ENCODE measurements around the gene NCBP1. TPM values are rescaled to one million over a fixed set of nuclear protein-coding genes. Genes with fewer than 3 reads are reported as not detected.
"Not testable (repeated sequence)": the region's sequence is repeated elsewhere in the genome, so short reads cannot be mapped to it uniquely, and the experiment has no call there.

NCBP1 gene
- polyA plus RNA-seq (2013, experiment 1 of 2): 20.3 TPM
- 21.2 TPM for polyA plus RNA-seq (2013, experiment 2 of 2)

GRCh38 chr9:97632985-97633858, at the start of gene NCBP1, which contains the start of gene TSTD2:
NCBP1 (plus strand) TSS chr9:97633821; CDS start chr9:97633882, 61 bp downstream.
TSTD2 (minus strand) TSS chr9:97633368; CDS start chr9:97627562, 5,806 bp downstream.
- H3K36me3 ChIP-seq (replicated peaks in 1 of 2; ENCODE audit: control insufficient read depth in 2 of 2, insufficient read depth in 2 of 2, low read length in 2 of 2): peaks cover 0 to 23% of the 10 kb centered on the region in 2 donors
- peak within 1 kb of the TSS; percentile 62 for H2BK15ac ChIP-seq (ENCODE audit: low read length)
- peak within 1 kb of the TSS; percentile 86 for H3K4me2 ChIP-seq (ENCODE audit: insufficient read depth, low read length, poor library complexity, severe bottlenecking)
- H2BK120ac ChIP-seq (ENCODE audit: low read depth, low read length): no peak within 1 kb of the TSS
- H3K14ac ChIP-seq (ENCODE audit: low read length): peak within 1 kb of the TSS; percentile 78
- H3K4me1 ChIP-seq (ENCODE audit: control insufficient read depth in 2 of 2, insufficient read depth in 1 of 2, low read depth in 1 of 2, low read length in 2 of 2): peaks cover 8 to 11% of the 10 kb centered on the region in 2 donors
- peak within 1 kb of the TSS; percentile 98 for H3K9ac ChIP-seq (ENCODE audit: low read depth, low read length, poor library complexity)
- H2BK12ac ChIP-seq (ENCODE audit: low read length): peak within 1 kb of the TSS; percentile 53
- peak within 1 kb of the TSS; percentile 93 for H4K8ac ChIP-seq (ENCODE audit: low read depth, low read length)
- no peak within 1 kb of the TSS for H4K91ac ChIP-seq (ENCODE audit: low read depth, low read length, poor library complexity)
- H3K27ac ChIP-seq (replicated peaks; ENCODE audit: low read length): peak within 1 kb of the TSS; percentile 91
- no peaks in the 10 kb centered on the region for H3K27me3 ChIP-seq (ENCODE audit: control insufficient read depth in 3 of 3, insufficient read depth in 3 of 3, low read depth in 1 of 3, low read length in 3 of 3)
- H3K79me1 ChIP-seq (ENCODE audit: low read depth, low read length): no peaks in the 10 kb centered on the region
- H2AK5ac ChIP-seq (ENCODE audit: low read depth, low read length): peak within 1 kb of the TSS; percentile 44
- H2AFZ ChIP-seq (ENCODE audit: low read length): peak within 1 kb of the TSS; percentile 94
- no CpG with 5 or more reads among the region's 83 CpGs for WGBS, 2 donors (ENCODE audit: extremely low coverage in 2 of 2, insufficient read length in 2 of 2, insufficient replicate concordance in 1 of 2)
- peak within 1 kb of the TSS; percentile 93 for H2BK5ac ChIP-seq (ENCODE audit: low read length)
- peak within 1 kb of the TSS; percentile 93 for H3K18ac ChIP-seq (ENCODE audit: low read length)
- H3K4me3 ChIP-seq (ENCODE audit: low read length in 2 of 2): peak within 1 kb of the TSS; percentile 92 to 100
- H3K9me3 ChIP-seq (replicated peaks in 1 of 2; ENCODE audit: control insufficient read depth in 2 of 2, insufficient read depth in 1 of 2, low read depth in 1 of 2, low read length in 2 of 2): no peaks in the 10 kb centered on the region
- peak; percentile 98 for DNase-seq (ENCODE audit: low spot score)
- no peak within 1 kb of the TSS for H3K4ac ChIP-seq (ENCODE audit: low read length)
- peak within 1 kb of the TSS; percentile 94 for H3K23ac ChIP-seq (ENCODE audit: low read depth, low read length, poor library complexity)

GRCh38 chr9:97584778-97585177, 48.8 kb upstream of the NCBP1 start:
- H3K23ac ChIP-seq (ENCODE audit: low read depth, low read length, poor library complexity); H3K9me3 ChIP-seq (replicated peaks in 1 of 2; ENCODE audit: control insufficient read depth in 2 of 2, insufficient read depth in 1 of 2, low read depth in 1 of 2, low read length in 2 of 2); H2BK120ac ChIP-seq (ENCODE audit: low read depth, low read length); H3K9ac ChIP-seq (ENCODE audit: low read depth, low read length, poor library complexity); H3K36me3 ChIP-seq (replicated peaks in 1 of 2; ENCODE audit: control insufficient read depth in 2 of 2, insufficient read depth in 2 of 2, low read length in 2 of 2); H3K27ac ChIP-seq (replicated peaks; ENCODE audit: low read length); DNase-seq (ENCODE audit: low spot score); H3K27me3 ChIP-seq (ENCODE audit: control insufficient read depth in 3 of 3, insufficient read depth in 3 of 3, low read depth in 1 of 3, low read length in 3 of 3); H3K79me1 ChIP-seq (ENCODE audit: low read depth, low read length); H3K4me3 ChIP-seq (ENCODE audit: low read length in 2 of 2); H2BK12ac ChIP-seq (ENCODE audit: low read length); H3K18ac ChIP-seq (ENCODE audit: low read length); H3K14ac ChIP-seq (ENCODE audit: low read length); H4K91ac ChIP-seq (ENCODE audit: low read depth, low read length, poor library complexity); H3K4ac ChIP-seq (ENCODE audit: low read length); H3K4me2 ChIP-seq (ENCODE audit: insufficient read depth, low read length, poor library complexity, severe bottlenecking); H2AFZ ChIP-seq (ENCODE audit: low read length); H2AK5ac ChIP-seq (ENCODE audit: low read depth, low read length); H3K4me1 ChIP-seq (ENCODE audit: control insufficient read depth in 2 of 2, insufficient read depth in 1 of 2, low read depth in 1 of 2, low read length in 2 of 2); H4K8ac ChIP-seq (ENCODE audit: low read depth, low read length); H2BK5ac ChIP-seq (ENCODE audit: low read length); H2BK15ac ChIP-seq (ENCODE audit: low read length): not testable (repeated sequence)
- WGBS, 2 donors (ENCODE audit: extremely low coverage in 2 of 2, insufficient read length in 2 of 2, insufficient replicate concordance in 1 of 2): no CpG with 5 or more reads among the region's 2 CpGs

- no CpG with 5 or more reads among the region's 7 CpGs for WGBS, 2 donors (ENCODE audit: extremely low coverage in 2 of 2, insufficient read length in 2 of 2, insufficient replicate concordance in 1 of 2)
- H2BK120ac ChIP-seq (ENCODE audit: low read depth, low read length); H2AK5ac ChIP-seq (ENCODE audit: low read depth, low read length); H3K4me3 ChIP-seq (ENCODE audit: low read length in 2 of 2); H3K4me2 ChIP-seq (ENCODE audit: insufficient read depth, low read length, poor library complexity, severe bottlenecking); H3K36me3 ChIP-seq (replicated peaks in 1 of 2; ENCODE audit: control insufficient read depth in 2 of 2, insufficient read depth in 2 of 2, low read length in 2 of 2); H3K27me3 ChIP-seq (ENCODE audit: control insufficient read depth in 3 of 3, insufficient read depth in 3 of 3, low read depth in 1 of 3, low read length in 3 of 3); H3K79me1 ChIP-seq (ENCODE audit: low read depth, low read length); DNase-seq (ENCODE audit: low spot score); H3K4ac ChIP-seq (ENCODE audit: low read length); H4K8ac ChIP-seq (ENCODE audit: low read depth, low read length); H3K18ac ChIP-seq (ENCODE audit: low read length); H2BK12ac ChIP-seq (ENCODE audit: low read length); H3K9me3 ChIP-seq (replicated peaks in 1 of 2; ENCODE audit: control insufficient read depth in 2 of 2, insufficient read depth in 1 of 2, low read depth in 1 of 2, low read length in 2 of 2); H2BK15ac ChIP-seq (ENCODE audit: low read length); H2AFZ ChIP-seq (ENCODE audit: low read length); H3K14ac ChIP-seq (ENCODE audit: low read length); H3K4me1 ChIP-seq (ENCODE audit: control insufficient read depth in 2 of 2, insufficient read depth in 1 of 2, low read depth in 1 of 2, low read length in 2 of 2); H3K23ac ChIP-seq (ENCODE audit: low read depth, low read length, poor library complexity); H4K91ac ChIP-seq (ENCODE audit: low read depth, low read length, poor library complexity); H2BK5ac ChIP-seq (ENCODE audit: low read length); H3K27ac ChIP-seq (replicated peaks; ENCODE audit: low read length); H3K9ac ChIP-seq (ENCODE audit: low read depth, low read length, poor library complexity): not testable (repeated sequence)
Observed at GRCh38 chr9:97586909-97587308, 46.7 kb upstream of the NCBP1 start.

DNA sequence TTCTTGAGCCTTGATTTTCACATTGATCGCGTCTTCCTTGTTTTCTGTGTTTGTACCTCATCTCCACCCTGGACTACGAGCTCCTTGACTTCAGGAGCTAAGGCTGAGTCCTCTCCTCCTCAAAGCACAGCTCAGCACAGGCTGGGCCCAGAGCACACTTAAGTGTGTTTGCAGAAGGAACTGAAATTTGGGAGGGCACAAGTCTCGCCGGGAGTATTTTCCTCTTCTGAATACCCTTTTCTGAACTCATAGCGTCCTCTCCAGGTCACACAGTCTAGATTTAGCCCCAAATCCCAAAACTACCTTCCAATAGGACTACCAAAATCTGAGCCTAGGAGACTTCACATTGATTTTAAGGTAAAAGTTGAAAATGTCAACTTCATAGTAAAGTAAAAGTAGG, 42.1 kb upstream of the NCBP1 start:
- no peak overlapping the region for H2BK120ac ChIP-seq (ENCODE audit: low read depth, low read length)
- no peak overlapping the region for H3K4me2 ChIP-seq (ENCODE audit: insufficient read depth, low read length, poor library complexity, severe bottlenecking)
- DNase-seq (ENCODE audit: low spot score): no peak
- peak overlapping the region; percentile 24 for H3K9ac ChIP-seq (ENCODE audit: low read depth, low read length, poor library complexity)
- H2AK5ac ChIP-seq (ENCODE audit: low read depth, low read length): no peak overlapping the region
- no peak overlapping the region for H2AFZ ChIP-seq (ENCODE audit: low read length)
- no peaks in the 10 kb centered on the region for H3K36me3 ChIP-seq (replicated peaks in 1 of 2; ENCODE audit: control insufficient read depth in 2 of 2, insufficient read depth in 2 of 2, low read length in 2 of 2)
- no peak overlapping the region for H3K14ac ChIP-seq (ENCODE audit: low read length)
- H3K4me1 ChIP-seq (ENCODE audit: control insufficient read depth in 2 of 2, insufficient read depth in 1 of 2, low read depth in 1 of 2, low read length in 2 of 2): peaks cover 0 to 2% of the 10 kb centered on the region in 2 donors
- H2BK5ac ChIP-seq (ENCODE audit: low read length): no peak overlapping the region
- H2BK12ac ChIP-seq (ENCODE audit: low read length): no peak overlapping the region
- no CpG with 5 or more reads among the region's 6 CpGs for WGBS, 2 donors (ENCODE audit: extremely low coverage in 2 of 2, insufficient read length in 2 of 2, insufficient replicate concordance in 1 of 2)
- no peak overlapping the region for H3K27ac ChIP-seq (replicated peaks; ENCODE audit: low read length)
- H3K9me3 ChIP-seq (replicated peaks in 1 of 2; ENCODE audit: control insufficient read depth in 2 of 2, insufficient read depth in 1 of 2, low read depth in 1 of 2, low read length in 2 of 2): peaks cover 2 to 5% of the 10 kb centered on the region in 2 donors
- no peak overlapping the region for H4K8ac ChIP-seq (ENCODE audit: low read depth, low read length)
- no peak overlapping the region for H3K18ac ChIP-seq (ENCODE audit: low read length)
- H3K27me3 ChIP-seq (ENCODE audit: control insufficient read depth in 3 of 3, insufficient read depth in 3 of 3, low read depth in 1 of 3, low read length in 3 of 3): peaks cover 0 to 8% (median 3%) of the 10 kb centered on the region in 3 experiments
- no peak overlapping the region for H4K91ac ChIP-seq (ENCODE audit: low read depth, low read length, poor library complexity)
- peaks cover 2% of the 10 kb centered on the region for H3K79me1 ChIP-seq (ENCODE audit: low read depth, low read length)
- H3K23ac ChIP-seq (ENCODE audit: low read depth, low read length, poor library complexity): no peak overlapping the region
- H3K4ac ChIP-seq (ENCODE audit: low read length): no peak overlapping the region
- no peak overlapping the region for H2BK15ac ChIP-seq (ENCODE audit: low read length)
- no peak overlapping the region for H3K4me3 ChIP-seq (ENCODE audit: low read length in 2 of 2)
